Measurements from ENCODE around the gene FGFBP1.

DNA sequence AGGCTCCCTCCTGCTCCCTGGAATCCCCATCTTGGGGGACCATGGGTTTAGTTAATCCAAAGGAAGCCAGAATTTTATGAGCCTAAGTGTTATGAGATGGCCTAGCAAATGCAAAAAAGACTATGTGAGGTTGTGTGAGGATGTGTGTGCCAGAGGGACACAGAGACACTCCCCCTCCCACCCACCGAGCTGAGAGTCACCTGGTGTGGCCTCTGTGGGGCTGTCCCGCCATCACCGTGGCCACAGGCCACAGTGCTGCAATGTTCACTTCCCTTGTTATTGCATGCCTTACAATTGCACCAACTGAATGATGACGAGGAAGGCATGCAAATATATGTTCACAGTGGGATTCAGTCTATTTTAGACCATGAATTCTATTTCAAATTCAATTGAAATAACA lies 25.0 kb upstream of the FGFBP1 start:
- TF ChIP-seq CTCF (IDR thresholded peaks at IDR 0.05): no peak
- no peak for TF ChIP-seq POLR2A (IDR thresholded peaks at IDR 0.05)
